GM19468 (cell line): ENCODE results near the gene LRSAM1.

ENCODE experiments used
- ATAC-seq: cut with Tn5 transposase; IDR thresholded peaks from one replicate; pipeline ENCODE4 v1.9.1; 2021; ENCODE audit warnings: mild to moderate bottlenecking, moderate library complexity, moderate number of reproducible peaks; ENCODE audit not compliant: unreplicated experiment; ENCODE audit errors: extremely low read depth

LRSAM1 gene

GRCh38 chr9:127541865-127542264, 90.6 kb downstream of the LRSAM1 start:
- ATAC-seq, result no peak

DNA sequence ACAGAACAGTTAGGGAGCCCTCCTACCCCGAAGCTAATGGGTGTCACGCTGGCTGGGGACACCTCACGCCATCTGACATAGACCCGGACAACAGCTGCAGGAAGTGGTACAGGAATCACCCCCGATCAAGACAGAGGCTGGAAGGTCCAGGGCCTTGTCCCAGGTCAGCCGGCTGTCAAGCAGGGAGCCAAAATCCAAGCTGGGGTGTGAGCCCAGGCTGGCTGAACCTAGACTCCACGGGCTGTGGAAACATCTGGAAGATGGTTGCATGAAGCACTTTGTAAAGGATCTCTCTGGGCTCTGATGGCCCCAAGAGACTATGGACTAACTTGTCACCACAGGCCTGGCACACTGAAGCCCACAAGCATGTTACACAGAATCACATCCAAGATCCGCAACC, 91.9 kb downstream of the LRSAM1 start:
- ATAC-seq, result no peak

DNA sequence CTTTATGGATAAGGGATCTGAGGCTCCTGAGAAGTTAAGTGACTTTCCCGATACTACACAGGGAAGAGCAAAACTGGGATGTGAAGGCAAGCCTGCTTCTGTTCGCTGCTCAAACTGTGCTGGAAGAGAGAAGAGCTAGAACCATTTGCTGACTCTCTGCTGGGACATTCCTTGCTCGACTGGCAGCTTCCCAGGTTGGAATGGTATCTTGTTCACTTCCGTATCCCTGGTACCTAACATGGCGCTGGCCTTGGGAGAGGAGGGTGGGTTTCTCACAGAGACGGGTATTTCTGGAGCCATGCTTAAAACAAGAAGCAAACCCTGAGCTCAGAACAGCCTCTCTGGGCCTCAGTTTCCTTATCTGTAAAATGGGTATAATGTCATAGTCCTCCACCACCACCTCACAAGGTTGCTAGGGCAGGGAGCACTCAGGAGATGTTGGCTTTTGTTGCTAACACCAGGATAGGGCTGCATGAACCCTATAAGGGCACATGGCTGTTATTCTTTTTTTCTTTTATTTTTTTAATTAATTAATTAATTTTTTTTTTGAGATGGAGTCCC, 92.7 kb downstream of the LRSAM1 start:
- ATAC-seq, result no peak

- ATAC-seq, result no peak
Observed at GRCh38 chr9:127545196-127546124, 94.2 kb downstream of the LRSAM1 start.

GRCh38 chr9:127546125-127546832, 95.0 kb downstream of the LRSAM1 start:
- no peak for ATAC-seq

DNA sequence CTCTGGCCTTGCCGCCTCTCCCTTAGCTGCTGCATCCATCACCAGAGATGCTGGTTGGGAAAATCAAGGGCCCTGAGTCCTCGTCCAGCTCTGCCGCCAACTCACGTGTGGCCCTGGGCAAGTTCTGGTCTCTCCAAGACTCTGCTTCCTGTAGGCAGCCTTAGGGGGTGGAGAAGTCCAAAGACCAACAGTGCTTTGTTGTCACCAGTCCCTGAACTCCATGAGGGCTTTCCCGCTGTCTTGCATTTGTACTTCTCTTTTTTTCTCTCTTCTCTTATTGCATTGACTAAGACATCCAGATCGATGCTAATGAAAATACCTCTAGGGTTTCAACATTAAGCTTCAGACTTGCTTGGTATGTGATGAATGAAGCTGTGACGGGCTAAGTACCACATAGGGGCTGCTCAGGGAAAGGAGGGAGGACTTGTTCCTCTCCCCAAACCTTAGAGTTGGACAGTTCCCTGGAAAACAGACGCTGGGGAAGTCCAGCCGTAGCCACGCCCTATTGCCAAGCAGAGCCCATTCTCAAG, 97.1 kb downstream of the LRSAM1 start:
- ATAC-seq, result no peak

DNA sequence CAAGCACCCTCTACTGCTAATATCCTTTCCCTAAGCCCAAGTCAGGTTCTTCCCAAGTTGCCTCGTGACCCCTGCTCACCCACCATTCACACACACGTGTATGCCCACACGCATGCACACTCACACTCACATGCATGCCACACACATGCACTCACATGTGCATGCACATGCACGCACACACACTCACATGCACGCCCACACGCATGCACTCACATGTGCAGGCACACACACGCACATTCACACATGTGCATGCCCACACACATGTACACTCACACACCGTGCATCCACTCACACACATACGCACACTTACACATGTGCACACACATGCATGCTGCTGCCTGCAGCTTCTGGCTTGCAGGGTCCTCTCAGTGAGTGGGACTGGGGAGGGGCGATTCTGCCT, 97.9 kb downstream of the LRSAM1 start:
- no peak for ATAC-seq

DNA sequence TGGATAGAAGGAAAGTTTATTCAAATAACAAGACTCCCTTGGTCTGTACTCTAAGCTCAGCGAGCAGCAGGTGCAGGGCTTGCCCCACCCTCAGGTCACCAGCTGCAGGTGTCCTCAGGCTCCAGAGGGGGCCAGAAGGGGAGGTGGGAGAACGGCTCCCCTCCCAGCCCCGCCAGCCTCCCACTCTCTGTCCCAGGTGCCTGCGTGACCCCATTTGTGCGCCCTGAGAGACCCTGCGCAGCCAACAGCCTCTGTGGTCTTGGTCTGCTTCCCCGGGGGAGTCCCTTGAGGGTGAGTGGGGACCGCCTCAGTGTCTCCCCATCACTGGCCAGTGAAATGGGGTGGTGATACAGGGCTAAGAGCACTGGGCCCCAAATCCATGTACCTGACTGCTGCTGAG, 98.4 kb downstream of the LRSAM1 start:
- no peak for ATAC-seq

- no peak for ATAC-seq
Observed at GRCh38 chr9:127550282-127550681, 99.0 kb downstream of the LRSAM1 start.

- ATAC-seq, result no peak
Observed at GRCh38 chr9:127550751-127551150, 99.4 kb downstream of the LRSAM1 start.
